Measurements from ENCODE around the gene CRTAC1. TPM values are rescaled to one million over a fixed set of nuclear protein-coding genes. Genes with fewer than 3 reads are reported as not detected.

The CRTAC1 gene
- total and polyA plus RNA-seq, 2 experiments from 2014 or later: 0.30 to 8.0 TPM

DNA sequence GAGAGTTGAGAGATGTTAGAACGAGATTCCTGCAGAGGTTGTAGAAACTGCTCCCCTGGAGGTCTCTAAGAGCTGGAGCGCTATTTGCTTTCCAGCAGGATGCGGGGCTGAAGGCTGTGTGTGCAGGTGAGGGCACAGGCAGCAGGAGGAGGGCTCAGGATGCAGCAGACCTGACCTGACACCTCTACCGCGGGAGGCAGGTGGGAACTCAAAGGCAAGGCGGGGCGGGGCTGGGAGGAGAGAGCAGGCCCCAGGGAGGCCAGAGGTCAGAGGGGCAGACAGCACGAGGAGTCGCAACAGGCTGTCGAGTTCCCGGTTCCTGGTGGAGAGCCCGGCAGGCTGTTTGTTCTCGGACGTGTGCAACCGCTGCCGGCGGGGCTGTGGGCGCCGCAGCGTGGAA, 7.9 kb upstream of the CRTAC1 start:
- Histone ChIP-seq H3K9me3 (ENCODE audit: low read depth) (no peaks in the 10 kb centered on the region), H3K4me1 (ENCODE audit: low read depth) (no peaks in the 10 kb centered on the region), H3K4me3 (no peak overlapping the region)

DNA sequence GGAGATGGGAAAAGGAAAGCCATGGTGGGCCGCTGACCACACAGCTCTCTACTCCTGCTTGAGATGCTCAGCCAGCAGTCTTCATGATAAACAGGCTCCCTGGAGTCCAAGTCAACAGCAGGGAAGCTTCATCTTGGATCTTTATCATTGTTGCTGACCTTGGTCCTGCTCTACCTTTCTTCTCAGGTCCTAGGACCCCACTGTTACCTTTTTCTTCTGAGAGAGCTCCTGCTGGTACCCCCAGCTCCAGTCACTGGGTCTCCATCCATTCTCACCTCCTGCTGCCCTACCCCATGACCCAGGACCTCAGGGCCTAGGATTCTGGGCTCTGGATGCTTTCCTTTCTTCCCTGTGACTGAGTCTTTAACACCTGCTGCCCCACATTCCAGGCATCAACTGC, 5.2 kb upstream of the CRTAC1 start:
- Histone ChIP-seq H3K27ac (no peak overlapping the region), H3K4me1 (ENCODE audit: low read depth) (no peaks in the 10 kb centered on the region), H3K27me3 (peaks cover 98% of the 10 kb centered on the region), H3K36me3 (no peaks in the 10 kb centered on the region), H3K4me3 (no peak overlapping the region), H3K9me3 (ENCODE audit: low read depth) (no peaks in the 10 kb centered on the region)
- TF ChIP-seq, protein P1, sequence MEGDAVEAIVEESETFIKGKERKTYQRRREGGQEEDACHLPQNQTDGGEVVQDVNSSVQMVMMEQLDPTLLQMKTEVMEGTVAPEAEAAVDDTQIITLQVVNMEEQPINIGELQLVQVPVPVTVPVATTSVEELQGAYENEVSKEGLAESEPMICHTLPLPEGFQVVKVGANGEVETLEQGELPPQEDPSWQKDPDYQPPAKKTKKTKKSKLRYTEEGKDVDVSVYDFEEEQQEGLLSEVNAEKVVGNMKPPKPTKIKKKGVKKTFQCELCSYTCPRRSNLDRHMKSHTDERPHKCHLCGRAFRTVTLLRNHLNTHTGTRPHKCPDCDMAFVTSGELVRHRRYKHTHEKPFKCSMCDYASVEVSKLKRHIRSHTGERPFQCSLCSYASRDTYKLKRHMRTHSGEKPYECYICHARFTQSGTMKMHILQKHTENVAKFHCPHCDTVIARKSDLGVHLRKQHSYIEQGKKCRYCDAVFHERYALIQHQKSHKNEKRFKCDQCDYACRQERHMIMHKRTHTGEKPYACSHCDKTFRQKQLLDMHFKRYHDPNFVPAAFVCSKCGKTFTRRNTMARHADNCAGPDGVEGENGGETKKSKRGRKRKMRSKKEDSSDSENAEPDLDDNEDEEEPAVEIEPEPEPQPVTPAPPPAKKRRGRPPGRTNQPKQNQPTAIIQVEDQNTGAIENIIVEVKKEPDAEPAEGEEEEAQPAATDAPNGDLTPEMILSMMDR (IDR thresholded peaks at IDR 0.05; ENCODE audit: low read depth, low read length): no peak
- no peak for DNase-seq (ENCODE audit: low read depth in 1 of 2, low spot score in 1 of 2)

More for the DNA sequence above, 7.9 kb upstream of the CRTAC1 start:
- no peaks in the 10 kb centered on the region for H3K36me3 ChIP-seq
- no peak overlapping the region for H3K27ac ChIP-seq
- no peak for DNase-seq (ENCODE audit: low read depth in 1 of 2, low spot score in 1 of 2)
- peaks cover 82% of the 10 kb centered on the region for H3K27me3 ChIP-seq
- TF ChIP-seq, protein P1 (IDR thresholded peaks at IDR 0.05; ENCODE audit: low read depth, low read length): no peak

DNA sequence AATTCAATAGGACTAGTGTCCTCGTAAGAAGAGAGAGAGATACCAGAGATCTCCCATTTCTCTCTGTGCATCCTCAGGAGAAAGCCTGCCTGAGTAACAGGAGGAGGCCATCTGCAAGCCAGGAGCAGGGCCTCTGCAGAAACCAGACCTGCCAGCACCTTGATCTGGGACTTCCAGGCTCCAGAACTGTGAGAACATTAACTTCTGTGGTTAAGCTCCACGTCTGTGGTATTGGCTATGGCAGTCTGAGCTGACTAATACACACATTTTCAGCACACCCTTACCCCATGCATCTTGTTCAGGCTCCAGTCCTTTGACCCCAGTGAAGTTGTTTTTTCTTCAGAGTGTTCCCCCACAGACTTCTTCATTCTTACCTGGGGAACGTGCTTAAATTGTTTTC, 3.1 kb upstream of the CRTAC1 start:
- Histone ChIP-seq H3K4me3 (no peak overlapping the region), H3K4me1 (ENCODE audit: low read depth) (peaks cover 3% of the 10 kb centered on the region), H3K36me3 (no peaks in the 10 kb centered on the region), H3K27me3 (peaks cover 100% of the 10 kb centered on the region), H3K27ac (no peak overlapping the region), H3K9me3 (ENCODE audit: low read depth) (no peaks in the 10 kb centered on the region)
- TF ChIP-seq, protein P1 (IDR thresholded peaks at IDR 0.05; ENCODE audit: low read depth, low read length): no peak
- no peak for DNase-seq (ENCODE audit: low read depth in 1 of 2, low spot score in 1 of 2)

DNA sequence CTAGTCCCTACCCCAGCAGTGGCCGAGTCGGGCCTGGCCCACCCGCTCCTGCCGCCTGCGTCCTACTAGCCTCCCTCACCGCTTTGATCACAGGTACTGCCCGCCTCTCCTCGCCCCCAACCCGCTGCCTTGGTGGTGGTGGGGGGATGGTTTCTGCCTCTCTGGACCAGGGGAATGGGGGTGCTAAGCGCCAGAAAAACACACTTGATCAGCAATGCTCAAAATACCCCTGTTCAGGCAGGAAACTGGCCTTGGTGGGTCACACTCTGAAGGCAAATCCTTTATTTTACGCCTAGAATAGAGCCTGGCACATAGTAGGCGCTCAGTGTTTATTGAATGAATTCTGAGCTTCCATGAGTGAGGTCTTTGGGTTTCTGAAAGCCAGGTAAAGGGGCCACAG, 1.0 kb upstream of the CRTAC1 start:
- TF ChIP-seq, protein P1 (IDR thresholded peaks at IDR 0.05; ENCODE audit: low read depth, low read length): no peak
- Histone ChIP-seq H3K4me3 (peak overlapping the region; percentile 49), H3K27me3 (peaks cover 89% of the 10 kb centered on the region)

DNA sequence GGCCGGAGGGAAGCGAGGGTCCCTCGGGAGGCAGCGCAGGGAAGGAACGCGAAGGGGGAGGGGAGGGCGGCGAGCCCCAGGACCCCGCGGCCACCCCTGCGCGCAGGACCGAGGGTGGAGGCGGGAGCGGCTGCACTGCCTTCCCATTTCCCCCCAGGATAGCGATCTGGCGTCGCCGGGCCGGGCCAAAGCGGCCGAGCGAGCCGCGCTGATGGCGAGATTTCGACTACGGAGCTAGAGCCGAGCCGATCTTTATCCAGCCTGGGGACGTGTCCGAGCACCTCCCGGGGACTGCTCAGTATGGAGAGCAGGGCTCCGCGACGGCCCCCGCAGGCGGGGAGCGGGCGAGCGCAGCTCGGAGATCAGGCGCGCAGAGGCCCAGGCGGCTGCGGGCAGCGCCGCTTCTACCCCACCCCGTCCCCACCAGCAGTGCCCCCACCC, 590 bp upstream of the CRTAC1 start:
- TF ChIP-seq, protein P1 (IDR thresholded peaks at IDR 0.05; ENCODE audit: low read depth, low read length): no peak
- H3K4me1 ChIP-seq (ENCODE audit: low read depth): peaks cover 3% of the 10 kb centered on the region
- DNase-seq (ENCODE audit: low read depth in 1 of 2, low spot score in 1 of 2): peak in 1 of 2 donors; percentile 41
- H3K27ac ChIP-seq: no peak overlapping the region
- no peaks in the 10 kb centered on the region for H3K36me3 ChIP-seq
- no peaks in the 10 kb centered on the region for H3K9me3 ChIP-seq (ENCODE audit: low read depth)
- H3K4me3 ChIP-seq: peak overlapping the region; percentile 49
- H3K27me3 ChIP-seq: peaks cover 89% of the 10 kb centered on the region

More for the DNA sequence above, 1.0 kb upstream of the CRTAC1 start:
- no peak for DNase-seq (ENCODE audit: low read depth in 1 of 2, low spot score in 1 of 2)
- no peak overlapping the region for H3K27ac ChIP-seq
- H3K4me1 ChIP-seq (ENCODE audit: low read depth): peaks cover 3% of the 10 kb centered on the region
- H3K9me3 ChIP-seq (ENCODE audit: low read depth): no peaks in the 10 kb centered on the region
- H3K36me3 ChIP-seq: no peaks in the 10 kb centered on the region
